ENCODE measurements around the gene HCRT.

The HCRT gene

DNA sequence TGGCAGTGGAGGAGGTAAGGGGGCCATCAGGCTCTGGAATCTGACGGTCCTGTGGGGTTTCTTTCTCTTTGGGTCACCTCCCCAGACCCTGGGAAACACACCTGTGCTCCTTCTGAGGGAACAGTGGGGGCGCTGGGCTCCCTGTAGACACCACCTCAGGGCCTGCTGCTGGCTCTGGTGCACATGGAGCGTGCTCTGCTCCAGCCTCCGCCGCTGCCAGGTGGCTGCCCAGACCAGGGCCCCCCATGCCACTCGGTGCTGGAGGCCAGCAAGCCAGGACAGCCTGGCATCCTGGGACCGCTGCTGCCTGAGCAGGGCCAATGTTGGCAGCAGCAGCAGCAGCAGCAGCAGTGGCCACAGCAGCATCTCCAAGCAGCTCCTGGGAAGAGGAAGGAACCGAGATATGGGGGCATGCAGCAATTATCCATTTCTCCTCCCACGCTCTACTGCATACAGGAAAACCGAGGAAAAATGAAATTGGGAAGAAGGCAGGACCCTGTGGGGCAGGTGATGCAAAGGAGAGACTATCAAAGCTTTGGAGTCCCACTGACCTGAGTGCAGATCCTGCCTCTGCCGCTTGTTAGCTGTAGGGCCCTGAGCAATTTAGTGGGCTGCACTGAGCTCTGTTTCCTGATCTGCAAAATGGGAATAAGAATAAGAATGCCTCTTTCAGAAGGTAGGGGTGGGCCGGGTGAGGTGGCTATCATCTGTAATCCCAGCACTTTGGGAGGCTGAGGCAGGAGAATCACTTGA lies 8.1 kb upstream of the HCRT start:
- no peak for DNase-seq (ENCODE audit: extremely low read depth, insufficient read length)
- Histone ChIP-seq H3K36me3 (ENCODE audit: control insufficient read depth, insufficient read depth, low read length) (no peaks in the 10 kb centered on the region; the same call in 1 of the 2 replicates), H3K27me3 (replicated peaks; ENCODE audit: control insufficient read depth, insufficient read depth, low read length) (no peaks in the 10 kb centered on the region), H3K4me3 (replicated peaks; ENCODE audit: low read depth, low read length) (peak overlapping the region; percentile 82)
- TF ChIP-seq, protein P1, sequence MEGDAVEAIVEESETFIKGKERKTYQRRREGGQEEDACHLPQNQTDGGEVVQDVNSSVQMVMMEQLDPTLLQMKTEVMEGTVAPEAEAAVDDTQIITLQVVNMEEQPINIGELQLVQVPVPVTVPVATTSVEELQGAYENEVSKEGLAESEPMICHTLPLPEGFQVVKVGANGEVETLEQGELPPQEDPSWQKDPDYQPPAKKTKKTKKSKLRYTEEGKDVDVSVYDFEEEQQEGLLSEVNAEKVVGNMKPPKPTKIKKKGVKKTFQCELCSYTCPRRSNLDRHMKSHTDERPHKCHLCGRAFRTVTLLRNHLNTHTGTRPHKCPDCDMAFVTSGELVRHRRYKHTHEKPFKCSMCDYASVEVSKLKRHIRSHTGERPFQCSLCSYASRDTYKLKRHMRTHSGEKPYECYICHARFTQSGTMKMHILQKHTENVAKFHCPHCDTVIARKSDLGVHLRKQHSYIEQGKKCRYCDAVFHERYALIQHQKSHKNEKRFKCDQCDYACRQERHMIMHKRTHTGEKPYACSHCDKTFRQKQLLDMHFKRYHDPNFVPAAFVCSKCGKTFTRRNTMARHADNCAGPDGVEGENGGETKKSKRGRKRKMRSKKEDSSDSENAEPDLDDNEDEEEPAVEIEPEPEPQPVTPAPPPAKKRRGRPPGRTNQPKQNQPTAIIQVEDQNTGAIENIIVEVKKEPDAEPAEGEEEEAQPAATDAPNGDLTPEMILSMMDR (IDR thresholded peaks at IDR 0.05; ENCODE audit: insufficient read depth, low read length, poor library complexity, severe bottlenecking), result no peak

DNA sequence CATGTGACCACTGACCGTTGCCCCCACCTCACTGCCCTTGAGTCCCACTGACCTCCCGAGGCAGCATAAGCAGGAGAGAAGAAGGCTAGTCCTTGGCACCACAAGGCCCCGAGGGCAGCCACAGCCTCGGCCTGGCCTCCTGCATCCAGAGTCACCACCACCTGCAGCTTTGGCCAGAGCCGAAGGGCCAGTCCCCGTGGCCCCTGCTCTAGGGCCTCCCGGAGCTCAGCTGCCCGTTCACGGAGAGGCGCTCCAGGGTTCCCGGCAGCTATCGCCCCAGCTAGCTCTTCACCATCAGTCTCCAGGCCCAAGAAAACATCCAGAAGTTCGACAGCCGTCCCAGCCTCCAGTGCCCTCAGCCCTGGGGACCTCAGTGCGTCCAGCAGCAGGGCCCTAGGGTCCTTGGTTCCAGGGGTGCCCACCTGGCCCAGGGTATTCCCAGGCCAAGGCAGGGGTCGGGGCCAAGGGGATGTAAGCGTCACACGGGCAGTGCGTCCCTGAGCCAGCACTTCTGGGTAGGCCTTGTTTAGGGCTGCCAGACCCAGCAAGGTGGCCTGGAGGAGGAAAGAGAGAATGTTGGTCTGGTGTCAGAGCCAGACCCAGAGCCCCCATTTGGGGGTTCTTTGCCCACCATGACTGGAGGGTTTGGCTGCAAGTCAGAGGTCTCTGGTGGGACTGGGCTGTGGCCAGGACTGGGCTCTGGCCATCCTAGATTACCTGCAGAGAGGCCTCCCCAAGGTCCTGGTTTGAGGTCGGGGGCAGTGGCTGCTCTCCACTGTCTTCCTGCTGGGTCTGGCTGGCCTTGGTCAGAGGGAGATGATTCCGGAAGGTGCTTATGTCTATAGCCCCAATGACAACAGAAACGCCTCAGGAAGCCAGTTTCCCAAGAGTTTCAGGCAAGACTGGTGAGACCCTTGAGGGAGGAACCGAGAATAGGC lies 7.2 kb upstream of the HCRT start:
- H3K4me3 ChIP-seq (replicated peaks; ENCODE audit: low read depth, low read length), result no peak overlapping the region
- no peaks in the 10 kb centered on the region for H3K27me3 ChIP-seq (replicated peaks; ENCODE audit: control insufficient read depth, insufficient read depth, low read length)
- no peak for DNase-seq (ENCODE audit: extremely low read depth, insufficient read length)
- no peaks in the 10 kb centered on the region; the same call in 1 of the 2 replicates for H3K36me3 ChIP-seq (ENCODE audit: control insufficient read depth, insufficient read depth, low read length)
- TF ChIP-seq, protein P1 (IDR thresholded peaks at IDR 0.05; ENCODE audit: insufficient read depth, low read length, poor library complexity, severe bottlenecking), result no peak

DNA sequence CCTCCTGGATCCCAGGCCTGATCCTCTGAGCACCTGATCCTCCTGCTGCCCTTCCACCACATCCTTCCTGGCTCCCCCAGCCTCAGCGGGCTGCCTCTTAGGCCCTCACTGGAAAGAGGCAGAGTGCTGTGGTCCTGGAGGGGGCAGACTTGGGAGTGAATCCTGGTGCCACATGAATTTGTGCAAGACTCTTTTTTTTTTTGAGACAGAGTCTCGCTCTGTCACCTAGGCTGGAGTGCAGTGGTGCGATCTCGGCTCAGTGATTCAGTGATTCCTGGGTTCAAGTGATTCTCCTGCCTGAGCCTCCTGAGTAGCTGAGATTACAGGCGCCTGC lies 6.0 kb upstream of the HCRT start:
- no peaks in the 10 kb centered on the region; the same call in 1 of the 2 replicates for H3K36me3 ChIP-seq (ENCODE audit: control insufficient read depth, insufficient read depth, low read length)
- no peaks in the 10 kb centered on the region for H3K27me3 ChIP-seq (replicated peaks; ENCODE audit: control insufficient read depth, insufficient read depth, low read length)
- DNase-seq (ENCODE audit: extremely low read depth, insufficient read length), result no peak
- no peak overlapping the region for H3K4me3 ChIP-seq (replicated peaks; ENCODE audit: low read depth, low read length)
- TF ChIP-seq, protein P1 (IDR thresholded peaks at IDR 0.05; ENCODE audit: insufficient read depth, low read length, poor library complexity, severe bottlenecking), result no peak

DNA sequence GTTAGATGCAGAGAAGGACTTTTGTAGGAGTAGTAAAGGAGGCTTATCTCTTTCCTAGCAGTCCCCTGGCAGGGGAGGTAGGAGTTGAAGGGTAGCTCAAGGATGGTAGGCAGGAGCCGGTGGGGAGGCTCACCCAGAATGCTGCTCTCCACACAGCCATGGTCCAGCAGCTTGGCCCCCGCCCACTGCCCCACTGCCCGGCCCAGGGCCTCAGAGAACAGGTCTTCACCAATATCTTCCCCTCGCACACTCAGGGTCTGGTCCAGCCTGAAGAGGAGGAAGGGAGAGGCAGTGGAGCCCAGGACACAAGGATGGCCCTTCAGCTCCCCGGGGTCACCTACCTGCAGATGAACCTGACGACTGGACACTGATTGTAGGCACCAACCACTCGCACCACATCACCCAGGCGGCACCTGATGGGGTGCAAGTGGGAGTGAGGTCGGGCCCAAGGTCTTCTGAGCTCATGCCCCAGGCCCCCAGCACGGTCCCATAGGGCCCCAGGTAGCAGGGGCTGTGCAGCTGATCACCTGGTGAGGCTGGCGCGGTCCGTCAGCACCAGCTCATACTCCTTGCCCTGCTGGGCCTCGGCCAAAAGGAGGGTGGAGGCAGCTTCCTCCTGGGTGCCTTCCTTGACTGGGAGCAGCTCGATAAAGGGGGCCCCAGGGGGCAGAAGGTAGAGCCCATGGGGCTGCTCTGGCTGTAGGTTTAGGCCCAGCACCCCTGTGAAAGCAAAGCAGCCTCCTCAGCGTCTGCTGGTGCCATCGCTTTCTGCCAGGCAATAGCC lies 5.4 kb upstream of the HCRT start:
- no peak for DNase-seq (ENCODE audit: extremely low read depth, insufficient read length)
- Histone ChIP-seq H3K27me3 (replicated peaks; ENCODE audit: control insufficient read depth, insufficient read depth, low read length) (no peaks in the 10 kb centered on the region), H3K4me3 (replicated peaks; ENCODE audit: low read depth, low read length) (no peak overlapping the region), H3K36me3 (ENCODE audit: control insufficient read depth, insufficient read depth, low read length) (no peaks in the 10 kb centered on the region; the same call in 1 of the 2 replicates)
- TF ChIP-seq, protein P1 (IDR thresholded peaks at IDR 0.05; ENCODE audit: insufficient read depth, low read length, poor library complexity, severe bottlenecking), result no peak

DNA sequence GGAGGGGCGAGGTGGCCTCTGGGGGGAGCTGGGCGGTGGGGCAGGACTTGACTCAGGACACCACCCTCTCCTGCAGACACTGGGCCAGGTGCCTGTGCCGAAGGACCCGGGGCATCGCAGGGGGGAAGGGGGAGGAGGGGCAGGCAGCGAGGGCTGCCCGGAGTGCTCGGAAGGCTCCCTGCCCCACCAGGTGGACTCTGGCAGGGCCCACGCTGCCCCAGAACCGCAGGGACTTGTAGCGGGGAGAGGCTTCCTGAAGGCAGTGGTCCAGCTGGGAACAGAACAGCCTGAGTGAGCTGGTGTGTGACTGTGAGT lies 4.4 kb upstream of the HCRT start:
- no peaks in the 10 kb centered on the region for H3K27me3 ChIP-seq (replicated peaks; ENCODE audit: control insufficient read depth, insufficient read depth, low read length)
- no peak overlapping the region for H3K4me3 ChIP-seq (replicated peaks; ENCODE audit: low read depth, low read length)
- H3K36me3 ChIP-seq (ENCODE audit: control insufficient read depth, insufficient read depth, low read length), result no peaks in the 10 kb centered on the region; the same call in 1 of the 2 replicates
- DNase-seq (ENCODE audit: extremely low read depth, insufficient read length), result no peak
- TF ChIP-seq, protein P1 (IDR thresholded peaks at IDR 0.05; ENCODE audit: insufficient read depth, low read length, poor library complexity, severe bottlenecking), result no peak
